ENCODE measurements around the gene SEMA5B.

SEMA5B gene

GRCh38 chr3:123021388-123021787 is 6.2 kb downstream of the SEMA5B start:
- DNase-seq = no peak

DNA sequence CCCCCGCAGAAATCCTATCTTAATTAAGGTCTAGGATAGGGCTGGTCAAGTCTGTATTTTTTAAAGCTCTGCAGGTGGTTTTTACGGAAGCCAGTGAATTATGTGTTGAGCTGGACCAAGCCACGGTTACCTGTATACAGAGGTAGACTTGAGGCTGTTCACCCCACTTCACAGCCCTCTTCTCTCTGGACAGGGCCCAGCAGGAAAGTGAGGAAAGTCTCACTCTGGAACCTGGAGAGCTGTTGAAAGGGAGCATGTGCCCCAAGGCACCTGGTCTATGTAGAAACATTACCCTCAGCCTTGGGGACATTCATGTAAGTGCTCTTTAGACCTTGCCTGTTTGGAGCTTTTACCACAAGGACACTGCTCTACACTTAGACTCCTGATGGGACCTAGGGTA is 6.9 kb downstream of the SEMA5B start:
- no peak for DNase-seq

- no peak for DNase-seq
These were observed 8.0 kb downstream of the SEMA5B start for GRCh38 chr3:123019591-123019990.

GRCh38 chr3:123019161-123019560 is 8.4 kb downstream of the SEMA5B start:
- DNase-seq = no peak

DNA sequence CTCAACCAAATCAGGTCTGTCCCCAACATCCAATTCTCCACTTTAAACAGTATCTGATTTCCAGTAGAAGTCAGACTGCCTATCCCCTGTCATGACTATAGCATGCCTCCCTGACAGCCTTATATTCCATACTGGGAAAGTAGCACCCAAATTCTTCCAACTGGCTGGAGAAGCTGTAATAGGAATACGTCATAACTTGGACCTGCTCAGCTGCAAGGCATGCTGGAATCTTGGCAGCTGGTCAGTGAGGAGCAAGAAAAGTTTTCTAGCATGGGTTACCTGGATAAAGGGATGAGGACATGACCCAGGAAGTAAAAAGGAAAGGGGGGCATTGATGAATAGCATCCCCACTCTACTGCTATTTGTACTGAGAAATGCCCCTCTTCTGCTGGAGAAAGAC is 8.9 kb downstream of the SEMA5B start:
- no peak for DNase-seq

GRCh38 chr3:123015596-123015995 is 12.0 kb downstream of the SEMA5B start:
- no peak for DNase-seq

GRCh38 chr3:123013876-123014275 is 13.7 kb downstream of the SEMA5B start:
- no peak for DNase-seq

DNA sequence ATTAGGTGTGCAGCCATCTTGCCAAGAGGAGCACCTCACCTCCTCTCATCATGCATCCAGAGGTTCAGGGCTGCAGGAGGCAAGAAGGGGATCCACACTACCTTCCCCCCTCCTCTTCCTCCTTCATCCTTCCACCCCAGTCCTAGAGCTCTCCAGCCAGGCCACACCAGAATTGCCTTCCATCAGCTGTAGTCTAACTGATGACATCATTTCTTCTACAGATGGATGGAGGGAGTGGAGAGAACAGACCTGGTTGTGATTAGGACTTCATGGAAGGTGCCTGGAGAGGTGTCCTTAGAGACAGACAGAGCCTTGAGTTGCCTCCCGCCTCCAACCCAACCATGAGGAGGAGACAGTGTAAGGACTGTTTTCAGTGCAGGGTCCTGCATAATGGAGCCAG is 14.9 kb downstream of the SEMA5B start:
- no peak for DNase-seq

DNA sequence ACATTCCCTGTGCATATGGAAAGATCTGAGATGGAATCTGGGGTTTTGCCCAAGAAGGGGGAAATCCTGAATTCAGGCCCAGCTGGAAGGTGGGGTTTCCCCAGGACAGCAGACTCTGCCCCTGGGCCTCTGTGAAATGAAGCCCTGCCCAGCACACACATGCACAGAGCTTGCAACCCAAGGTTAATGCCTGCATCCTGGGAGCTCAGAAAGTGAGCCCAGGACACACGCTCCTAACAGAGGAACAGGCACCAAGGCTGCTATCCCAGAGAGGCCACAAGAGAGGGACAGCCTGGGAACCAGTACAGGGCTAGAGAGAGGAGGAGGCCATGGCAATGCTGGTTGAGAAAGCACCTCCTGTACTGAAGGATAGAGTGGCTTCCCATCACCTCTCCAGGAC is 16.1 kb downstream of the SEMA5B start:
- DNase-seq = no peak

DNA sequence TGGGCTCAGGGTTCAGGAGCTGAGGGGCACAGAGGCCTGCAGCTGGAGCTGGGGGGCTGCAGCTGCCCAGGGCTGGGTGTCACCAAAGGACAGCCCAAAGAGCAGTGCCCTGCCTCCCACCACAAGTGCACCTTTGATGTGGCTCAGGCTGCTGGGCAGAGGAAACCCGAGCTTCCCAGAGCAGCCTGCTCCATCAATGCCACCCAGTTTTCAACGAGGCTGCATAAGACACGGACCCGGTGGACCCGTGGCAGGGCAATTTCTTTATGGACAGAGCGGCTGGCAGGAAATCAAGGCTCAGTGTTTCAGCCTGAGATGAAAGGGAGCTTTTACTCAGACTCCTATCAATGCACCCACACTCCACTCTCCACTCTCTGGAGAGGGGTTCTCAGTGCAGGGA is 18.7 kb downstream of the SEMA5B start:
- no peak for DNase-seq

GRCh38 chr3:123006609-123007008 is 21.0 kb downstream of the SEMA5B start:
- DNase-seq = no peak

DNA sequence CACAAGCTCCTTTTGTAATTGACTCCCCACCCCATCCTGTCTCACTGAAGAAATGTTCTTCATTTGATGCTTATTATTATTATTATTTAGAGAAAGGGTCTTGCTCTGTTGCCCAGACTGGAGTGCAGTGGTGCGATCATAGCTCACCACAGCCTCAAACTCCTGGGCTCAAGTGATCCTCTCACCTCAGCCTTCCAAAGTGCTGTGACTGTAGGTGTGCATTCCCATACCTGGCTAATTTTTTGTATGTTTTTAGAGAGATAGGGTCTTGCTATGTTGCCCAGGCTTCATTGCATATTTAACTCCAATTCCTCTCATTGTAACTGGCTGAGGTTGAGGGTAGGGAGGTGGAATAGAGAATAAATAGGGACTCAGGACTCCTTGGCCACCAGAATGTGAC is 22.3 kb downstream of the SEMA5B start:
- no peak for DNase-seq

- peak; percentile 26 for DNase-seq
These were observed 23.2 kb downstream of the SEMA5B start for GRCh38 chr3:123004201-123004918.

GRCh38 chr3:123002749-123003497 is 24.6 kb downstream of the SEMA5B start:
- DNase-seq = no peak

DNA sequence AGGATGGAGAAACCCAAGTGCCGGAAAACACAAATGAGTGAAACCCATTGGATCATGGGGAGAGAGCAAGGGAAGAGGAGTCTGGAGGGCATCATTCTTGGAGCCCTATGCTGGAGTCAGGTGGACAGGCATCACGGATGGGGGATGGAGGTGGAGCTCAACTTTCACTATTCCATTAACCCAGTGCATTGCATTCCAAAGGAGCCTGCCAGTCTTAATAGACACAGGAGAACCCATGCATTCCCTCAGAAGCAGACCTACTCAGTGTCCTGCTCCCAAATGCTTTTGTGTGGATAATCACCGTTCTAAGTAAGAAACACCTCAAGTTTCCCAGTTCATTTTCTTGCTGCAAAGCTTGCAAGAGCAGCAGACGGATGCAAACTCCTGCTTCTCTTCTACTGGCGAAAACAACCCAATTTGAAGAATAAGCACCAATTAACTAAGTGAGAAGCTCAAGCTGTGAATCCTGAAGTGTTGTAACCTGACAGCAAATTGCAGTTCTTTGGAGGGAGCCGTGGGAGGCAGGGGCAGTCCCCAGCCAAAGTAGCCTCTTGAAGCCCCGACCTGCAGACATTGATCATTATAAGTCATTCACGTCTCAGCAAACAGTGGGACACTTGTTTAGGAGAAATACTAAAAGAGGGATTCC is 25.3 kb downstream of the SEMA5B start:
- DNase-seq = no peak

DNA sequence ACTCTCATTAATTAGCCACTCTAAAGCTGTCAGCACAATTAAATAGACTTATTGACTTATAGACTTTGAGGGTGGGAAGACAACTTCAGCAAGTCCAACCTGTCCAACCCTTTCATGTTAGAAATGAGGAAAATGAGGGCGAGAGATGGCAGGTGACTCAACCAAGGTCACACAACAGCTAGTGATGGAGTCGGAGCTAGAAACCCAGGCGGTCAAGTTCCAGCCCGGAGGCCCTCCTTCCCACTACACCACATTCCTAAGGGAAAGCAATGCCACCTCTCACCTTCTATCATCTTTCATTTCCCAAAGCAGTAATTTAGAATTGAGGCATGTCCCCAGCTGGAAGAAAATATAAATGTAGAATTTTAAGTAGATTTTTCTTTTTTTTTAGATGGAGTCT is 28.7 kb downstream of the SEMA5B start:
- DNase-seq = no peak

DNA sequence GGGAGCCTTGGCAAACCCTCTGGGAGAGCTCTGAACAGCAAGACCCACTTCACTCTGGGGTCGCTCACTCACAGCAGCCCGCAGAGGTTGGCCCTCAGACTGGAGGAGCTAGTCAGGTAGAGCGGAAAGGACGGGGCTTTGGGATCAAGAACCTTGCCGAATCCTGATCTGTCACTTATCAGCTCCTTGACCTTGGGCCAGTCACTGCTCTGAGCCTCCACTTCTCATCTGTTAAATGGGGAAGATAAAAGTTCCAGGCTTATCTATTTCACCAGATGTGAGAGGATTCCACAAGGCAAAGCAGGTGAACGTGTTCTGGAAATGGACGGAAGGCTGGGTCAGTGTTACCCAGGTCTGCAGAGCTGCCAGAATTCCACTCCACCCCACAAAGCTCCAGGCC is 29.4 kb downstream of the SEMA5B start:
- DNase-seq = no peak

DNA sequence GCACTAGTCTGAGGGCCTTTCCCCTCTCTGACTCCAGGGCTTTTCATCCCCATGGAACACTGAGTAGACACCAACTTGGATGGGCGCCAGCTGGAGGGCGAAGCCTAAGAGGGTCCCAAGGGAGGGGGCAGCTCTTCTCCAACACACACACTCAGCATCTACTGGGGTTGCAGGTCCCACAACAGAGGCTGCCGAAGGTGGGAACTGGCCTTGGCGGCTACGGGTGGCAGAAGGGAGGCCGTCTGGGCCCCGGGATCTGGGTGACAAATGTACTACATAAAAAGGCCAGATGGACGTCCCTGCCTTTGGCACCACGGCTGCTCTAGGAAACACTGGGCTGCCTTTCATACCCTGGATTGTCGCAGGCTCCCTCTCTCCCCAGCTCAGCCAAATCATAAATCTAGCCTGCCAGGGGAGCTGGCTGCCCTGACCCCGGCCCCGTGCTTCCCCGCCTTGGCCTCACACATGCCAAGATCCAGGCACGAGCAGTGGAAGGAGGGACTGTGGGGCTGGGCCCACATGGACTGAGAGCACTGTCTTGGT is 31.5 kb downstream of the SEMA5B start:
- DNase-seq = peak; percentile 84

DNA sequence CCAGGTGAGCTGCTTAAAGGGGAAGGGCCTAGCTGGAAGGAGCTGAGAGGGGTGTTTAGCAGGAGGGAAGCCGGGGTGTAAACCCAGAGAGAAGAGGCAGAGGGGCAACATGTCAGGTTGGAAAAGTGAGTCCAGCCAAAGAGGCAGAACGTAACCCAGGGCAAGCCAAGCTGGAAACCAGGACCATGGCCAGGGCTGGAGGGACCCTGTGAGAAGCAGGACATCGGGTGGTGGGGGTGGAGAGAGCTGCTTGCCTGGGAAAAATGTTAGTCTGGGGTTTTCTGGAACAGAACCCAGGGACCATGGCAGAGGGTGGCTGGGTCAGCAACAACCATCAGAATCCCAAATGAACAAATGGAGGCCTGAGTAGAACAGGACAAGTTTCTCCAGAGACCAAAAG is 32.6 kb downstream of the SEMA5B start:
- no peak for DNase-seq

GRCh38 chr3:122993124-122993978 is 34.2 kb downstream of the SEMA5B start:
- peak; percentile 55 for DNase-seq

DNA sequence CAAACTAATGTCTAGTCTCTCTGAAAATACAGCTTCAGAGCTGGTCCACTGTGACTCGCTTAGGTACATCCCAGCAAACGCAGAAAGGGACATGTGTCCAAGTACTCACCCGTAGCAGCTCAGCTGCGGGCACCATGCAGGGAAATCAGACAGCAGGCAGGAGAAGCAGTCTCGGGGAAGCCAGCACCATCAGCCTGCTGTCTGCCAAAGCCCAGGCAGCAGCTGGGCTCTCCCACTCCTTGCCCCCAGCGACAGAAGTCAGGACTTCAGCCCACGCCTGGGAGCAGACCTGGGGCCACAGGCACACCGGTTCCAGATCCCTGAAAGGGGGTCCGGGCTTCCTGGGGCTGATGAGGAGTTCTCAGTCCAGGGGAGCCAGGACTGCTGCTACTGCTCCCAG is 34.9 kb downstream of the SEMA5B start:
- peak; percentile 38 for DNase-seq

GRCh38 chr3:122992133-122992532 is 35.4 kb downstream of the SEMA5B start:
- no peak for DNase-seq

Data from NCI-H1092 treated with DMSO at 0.1 percent for 48 hours (cell line).